Right cardiac atrium (tissue), 5 donors: ENCODE results near the gene MSN. TPM values are rescaled to one million over a fixed set of nuclear protein-coding genes. Genes with fewer than 3 reads are reported as not detected.

Source experiments
- ATAC-seq, 2 donors: fragments of 200-7000 bp; cut with Tn5 transposase; one replicate each; pipeline versions ENCODE4 v1.8.0 to v1.9.1; 2020; ENCODE audit warnings: moderate library complexity in 2 of 2, mild to moderate bottlenecking in 1 of 2
- DNase-seq, 3 donors: peaks; one replicate each; pipeline ENCODE4 v3.0.0-alpha.2; 2020
- H3K27ac ChIP-seq: one replicate; pipeline ENCODE4 v1.5.1; 2013; ENCODE audit warnings: mild to moderate bottlenecking, low read length, control low read depth, moderate library complexity
- H3K27me3 ChIP-seq: one replicate; pipeline ENCODE4 v1.6.1; 2013; ENCODE audit not compliant: control insufficient read depth, insufficient read depth
- H3K4me1 ChIP-seq: one replicate; pipeline ENCODE4 v1.6.1; 2013; ENCODE audit warnings: low read length; ENCODE audit not compliant: control insufficient read depth, insufficient read depth
- H3K4me3 ChIP-seq: one replicate; pipeline ENCODE4 v1.5.1; 2013; ENCODE audit warnings: low read length, control low read depth
- H3K9me3 ChIP-seq: one replicate; pipeline ENCODE4 v1.6.1; 2013; ENCODE audit warnings: low read length; ENCODE audit not compliant: control insufficient read depth
- WGBS: extraction: QIAGEN DNeasy Blood & Tissue Kit; methylation state at CpG from one replicate; pipeline ENCODE4 v1.1.7; 2013; 5-methylcytosine and 5-hydroxymethylcytosine counted together
- intact Hi-C, 4 donors: fragments of 100-400 bp; cut with DNase I; formaldehyde crosslinking; loops; one replicate each; pipeline versions ENCODE4 v1.11.0 to v1.14.0; 2022 to 2023
- polyA plus RNA-seq: library from polyadenylated mRNA; stranded (reverse); fragments of 200-250 nt; gene quantifications from one replicate; pipeline ENCODE4 v1.2.3, GENCODE V29; 2013
- total RNA-seq, 4 donors: library from RNA; stranded (reverse); fragmentation: NEBNext Ultra II Directional; extraction: Animal tissue kit (Norgen Biotek cat#: 25700); gene quantifications; one replicate each; pipeline ENCODE4 v1.2.1, GENCODE V29; 2021
- donor health status: healthy with polysubstance abuse.
- donor health status: DM: no; HTN: yes; CAD: no.
- donor health status: DM: no; HTN: no; CAD: no.
- donor health status: DM: no; HTN: yes; CAD: no; lungs with severe emphysema.
- donor health status: DM: yes; HTN: yes; CAD: no.

The MSN gene
- total and polyA plus RNA-seq, 5 donors = 78.1 to 201 (median 119) TPM

GRCh38 chrX:65695849-65696449, 28.5 kb downstream of the MSN start:
- WGBS = 50% methylated on average over 3 of the region's 3 CpGs
- no peaks in the 10 kb centered on the region for H3K27me3 ChIP-seq
- ATAC-seq (no peak), DNase-seq (no peak)
- intact Hi-C loops = no loop called here
- no peaks in the 10 kb centered on the region for H3K9me3 ChIP-seq
- peaks cover 33% of the 10 kb centered on the region for H3K4me1 ChIP-seq
- no peak overlapping the region for H3K27ac ChIP-seq
- H3K4me3 ChIP-seq = no peak overlapping the region

- WGBS = 61% methylated on average over 3 of the region's 3 CpGs
Measured at GRCh38 chrX:65696613-65697012, 29.2 kb downstream of the MSN start.

GRCh38 chrX:65697211-65697641, 29.8 kb downstream of the MSN start:
- Histone ChIP-seq H3K27ac (peak overlapping the region; percentile 25), H3K27me3 (no peaks in the 10 kb centered on the region), H3K4me3 (no peak overlapping the region), H3K4me1 (peaks cover 28% of the 10 kb centered on the region), H3K9me3 (no peaks in the 10 kb centered on the region)
- 5% methylated on average over 2 of the region's 2 CpGs for WGBS
- ATAC-seq = peak; percentile 37 to 43
- DNase-seq = no peak
- intact Hi-C loops = no loop called here

More at GRCh38 chrX:65696613-65697012, 29.2 kb downstream of the MSN start:
- Histone ChIP-seq H3K27me3 (no peaks in the 10 kb centered on the region), H3K4me3 (no peak overlapping the region), H3K4me1 (peaks cover 34% of the 10 kb centered on the region), H3K27ac (peak overlapping the region; percentile 80), H3K9me3 (no peaks in the 10 kb centered on the region)
- intact Hi-C loops = no loop called here
- DNase-seq (no peak), ATAC-seq (no peak)

- peak; percentile 69 to 85 for ATAC-seq
- no peaks in the 10 kb centered on the region for H3K9me3 ChIP-seq
- 23% methylated on average over 6 of the region's 6 CpGs for WGBS
- peaks cover 30% of the 10 kb centered on the region for H3K4me1 ChIP-seq
- DNase-seq = peak; percentile 71 to 82 (median 76)
- peak overlapping the region; percentile 92 for H3K27ac ChIP-seq
- H3K27me3 ChIP-seq = no peaks in the 10 kb centered on the region
- no peak overlapping the region for H3K4me3 ChIP-seq
- intact Hi-C loops = no loop called here
Measured at GRCh38 chrX:65697915-65698796, 30.7 kb downstream of the MSN start.

- Histone ChIP-seq H3K4me1 (peaks cover 43% of the 10 kb centered on the region), H3K27me3 (no peaks in the 10 kb centered on the region), H3K27ac (no peak overlapping the region), H3K9me3 (no peaks in the 10 kb centered on the region), H3K4me3 (no peak overlapping the region)
- intact Hi-C loops = loop anchor here in 1 of 4 donors (5.0 kb wide), 1 partner anchor 36 kb away; the partner anchor contains the start of gene MSN
- WGBS = 44% methylated on average over 2 of the region's 2 CpGs
- DNase-seq (no peak), ATAC-seq (no peak)
Measured at GRCh38 chrX:65702956-65703355, 35.5 kb downstream of the MSN start.

- Histone ChIP-seq H3K9me3 (no peaks in the 10 kb centered on the region), H3K4me3 (no peak overlapping the region), H3K27ac (peak overlapping the region; percentile 99), H3K4me1 (peaks cover 39% of the 10 kb centered on the region), H3K27me3 (no peaks in the 10 kb centered on the region)
- 42% methylated on average over 5 of the region's 5 CpGs for WGBS
- intact Hi-C loops = loop anchor here in 1 of 4 donors (5.0 kb wide), 1 partner anchor 108 kb away; no protein-coding TSS in a partner anchor
- ATAC-seq = no peak
- DNase-seq = no peak
Measured at GRCh38 chrX:65705439-65705838, 38.0 kb downstream of the MSN start.

GRCh38 chrX:65706041-65706828, 38.8 kb downstream of the MSN start:
- DNase-seq = peak; percentile 54 to 61 (median 60)
- peak; percentile 85 to 86 for ATAC-seq
- no peaks in the 10 kb centered on the region for H3K9me3 ChIP-seq
- peak overlapping the region; percentile 99 for H3K27ac ChIP-seq
- intact Hi-C loops = loop anchor here in 1 of 4 donors (5.0 kb wide), 1 partner anchor 109 kb away; no protein-coding TSS in a partner anchor
- H3K4me3 ChIP-seq = no peak overlapping the region
- H3K4me1 ChIP-seq = peaks cover 37% of the 10 kb centered on the region
- H3K27me3 ChIP-seq = no peaks in the 10 kb centered on the region
- WGBS = 19% methylated on average over 5 of the region's 5 CpGs

GRCh38 chrX:65707151-65707550, 39.7 kb downstream of the MSN start:
- Histone ChIP-seq H3K9me3 (no peaks in the 10 kb centered on the region), H3K27me3 (no peaks in the 10 kb centered on the region), H3K27ac (peak overlapping the region; percentile 99), H3K4me1 (peaks cover 38% of the 10 kb centered on the region), H3K4me3 (no peak overlapping the region)
- intact Hi-C loops = loop anchor here in 1 of 4 donors (5.0 kb wide), 1 partner anchor 110 kb away; no protein-coding TSS in a partner anchor
- ATAC-seq = no peak
- 37% methylated on average over 2 of the region's 2 CpGs for WGBS
- no peak for DNase-seq

- 45% methylated on average over 6 of the region's 6 CpGs for WGBS
- peaks cover 11% of the 10 kb centered on the region for H3K4me1 ChIP-seq
- no peak overlapping the region for H3K4me3 ChIP-seq
- peak in 1 of 2 donors; percentile 46 for ATAC-seq
- DNase-seq = no peak
- no peak overlapping the region for H3K27ac ChIP-seq
- H3K27me3 ChIP-seq = no peaks in the 10 kb centered on the region
- intact Hi-C loops = loop anchor here in 1 of 4 donors (10.0 kb wide), 1 partner anchor 47 kb away; the partner anchor contains the start of gene MSN
- H3K9me3 ChIP-seq = no peaks in the 10 kb centered on the region
Measured at GRCh38 chrX:65712005-65712806, 44.8 kb downstream of the MSN start.

GRCh38 chrX:65718538-65718937, 51.1 kb downstream of the MSN start:
- Histone ChIP-seq H3K9me3 (no peaks in the 10 kb centered on the region), H3K4me1 (peaks cover 4% of the 10 kb centered on the region), H3K27me3 (no peaks in the 10 kb centered on the region), H3K4me3 (no peak overlapping the region), H3K27ac (no peak overlapping the region)
- no peak for DNase-seq
- intact Hi-C loops = loop anchor here in 1 of 4 donors (10.0 kb wide), 1 partner anchor 54 kb away; the partner anchor contains the start of gene MSN
- ATAC-seq = no peak
- 92% methylated on average over 4 of the region's 4 CpGs for WGBS
